HCT116 (cell line): Measurements from ENCODE around the gene CDH23. TPM values are rescaled to one million over a fixed set of nuclear protein-coding genes. Genes with fewer than 3 reads are reported as not detected.

Source experiments
- ATAC-seq: fragments of 200-7000 bp; cut with Tn5 transposase; 2 replicates; pipeline ENCODE4 v1.9.1; 2020; ENCODE audit warnings: mild to moderate bottlenecking, moderate library complexity
- BruUV-seq: library from RNA; stranded (reverse); fragments of 400-500 nt; replicated peaks from 2 replicates; lab custom pipeline; 2021; lab: Mats Ljungman, UMichigan
- CTCF ChIA-PET: fragments of 300-600 bp; sonication (Branson Sonifier 250); formaldehyde crosslinking; loops from one replicate; lab custom pipeline; 2021; ENCODE audit warnings: antibody characterized with exemption; lab: Charles Lee
- POLR2A ChIA-PET: fragments of 300-600, 350-600 bp; sonication (Branson Sonifier 250); formaldehyde crosslinking; loops from one replicate; lab custom pipeline; 2021; ENCODE audit warnings: antibody characterized with exemption; lab: Charles Lee
- RAD21 ChIA-PET, 2 experiments: fragments of 300-600 bp; sonication (Branson Sonifier 250); formaldehyde crosslinking; loops; one replicate each; lab custom pipeline; 2023; ENCODE audit warnings: low total read pairs in 2 of 2; ENCODE audit not compliant: uncharacterized antibody in 2 of 2, unreplicated experiment in 2 of 2, low non-redundant PET in 1 of 2; lab: Charles Lee
- DNase-seq: peaks from one replicate; pipeline ENCODE4 v3.0.0-alpha.2; 2010; ENCODE audit warnings: low read depth, low spot score
- H2AFZ ChIP-seq: fragments of 200-600 bp; shearing (Covaris generic), sonication (generic); 2 replicates; pipeline ENCODE4 v1.6.1; 2017; ENCODE audit warnings: low read depth, mixed run types, mixed read lengths, antibody characterized with exemption, low read length; ENCODE audit not compliant: poor library complexity, severe bottlenecking
- H3K27ac ChIP-seq: 2 replicates; pipeline ENCODE4 v1.5.1; 2012; ENCODE audit warnings: low read depth, low read length
- H3K27me3 ChIP-seq: fragments of 200-600 bp; sonication (generic); 2 replicates; pipeline ENCODE4 v1.6.1; 2016; ENCODE audit warnings: mixed run types, low read length, mixed read lengths; ENCODE audit not compliant: insufficient read depth
- H3K36me3 ChIP-seq, 2 experiments: fragments of 200-500 bp in 1 of 2; fragments of 200-600 bp in 1 of 2; sonication (Bioruptor generic) in 1 of 2; sonication (generic) in 1 of 2; 2 replicates each; pipeline versions ENCODE4 v1.5.1 to v1.6.1; 2014 to 2016; ENCODE audit warnings: low read length in 2 of 2, inconsistent platforms in 1 of 2, mixed read lengths in 1 of 2, mixed run types in 1 of 2; ENCODE audit not compliant: insufficient read depth in 2 of 2, control insufficient read depth in 1 of 2
- H3K4me1 ChIP-seq, 2 experiments: fragments of 200-600 bp in 1 of 2; sonication (generic) in 1 of 2; 2 replicates each; pipeline versions ENCODE4 v1.5.1 to v1.6.1; 2012 to 2017; ENCODE audit warnings: low read length in 2 of 2, inconsistent platforms in 1 of 2, mild to moderate bottlenecking in 1 of 2, mixed read lengths in 1 of 2, mixed run types in 1 of 2, moderate library complexity in 1 of 2; ENCODE audit not compliant: insufficient read depth in 2 of 2, control insufficient read depth in 1 of 2
- H3K4me2 ChIP-seq: fragments of 200-600 bp; sonication (generic); 2 replicates; pipeline ENCODE4 v1.6.1; 2017; ENCODE audit warnings: mixed run types, low read length, mixed read lengths
- H3K4me3 ChIP-seq, 2 experiments: fragments of 200-600 bp in 1 of 2; sonication (generic) in 1 of 2; replicated peaks in 1 of 2; 2 replicates each; pipeline ENCODE4 v1.5.1; 2011 to 2016; ENCODE audit warnings: low read length in 2 of 2, control low read depth in 1 of 2, low read depth in 1 of 2, mild to moderate bottlenecking in 1 of 2, mixed read lengths in 1 of 2, mixed run types in 1 of 2
- H3K79me2 ChIP-seq: fragments of 200-600 bp; sonication (generic); 2 replicates; pipeline ENCODE4 v1.6.1; 2017; ENCODE audit warnings: mild to moderate bottlenecking, mixed run types, low read length, moderate library complexity, mixed read lengths; ENCODE audit not compliant: insufficient read depth
- H3K9ac ChIP-seq: fragments of 200-600 bp; sonication (generic); 2 replicates; pipeline ENCODE4 v1.6.1; 2016; ENCODE audit warnings: low read length, mixed read lengths
- H3K9me2 ChIP-seq: fragments of 200-600 bp; sonication (generic), shearing (Covaris generic); 2 replicates; pipeline ENCODE4 v1.6.1; 2017; ENCODE audit warnings: mixed run types, mild to moderate bottlenecking, moderate library complexity; ENCODE audit not compliant: insufficient read depth
- H3K9me3 ChIP-seq, 2 experiments: fragments of 200-500 bp in 1 of 2; fragments of 200-600 bp in 1 of 2; sonication (Bioruptor generic) in 1 of 2; sonication (generic) in 1 of 2; 2 replicates each; pipeline ENCODE4 v1.6.1; 2014 to 2017; ENCODE audit warnings: low read length in 2 of 2, mixed read lengths in 2 of 2, inconsistent platforms in 1 of 2, low read depth in 1 of 2, mild to moderate bottlenecking in 1 of 2, mixed run types in 1 of 2, moderate library complexity in 1 of 2; ENCODE audit not compliant: control insufficient read depth in 1 of 2, insufficient read depth in 1 of 2
- H4K20me1 ChIP-seq: fragments of 200-600 bp; sonication (generic), shearing (Covaris generic); 2 replicates; pipeline ENCODE4 v1.6.1; 2017; ENCODE audit warnings: mixed run types, mild to moderate bottlenecking, moderate library complexity; ENCODE audit not compliant: insufficient read depth
- ATF3 ChIP-seq: IDR thresholded peaks from 2 replicates; pipeline ENCODE4 v1.6.1; 2012
- CEBPB ChIP-seq: IDR thresholded peaks from 2 replicates; pipeline ENCODE4 v1.6.1; 2012; ENCODE audit warnings: low read depth
- CTCF ChIP-seq, 3 experiments: fragments of 200-600 bp in 1 of 3; sonication (generic) in 1 of 3; IDR thresholded peaks in 2 of 3; conservative IDR thresholded peaks in 1 of 3; 2 replicates each; pipeline ENCODE4 v1.5.1; 2012 to 2017; ENCODE audit warnings: low read depth in 2 of 3, low read length in 2 of 3, antibody characterized with exemption in 1 of 3, borderline replicate concordance in 1 of 3, control low read depth in 1 of 3, mild to moderate bottlenecking in 1 of 3, mixed read lengths in 1 of 3, mixed run types in 1 of 3, moderate library complexity in 1 of 3; ENCODE audit not compliant: insufficient read depth in 1 of 3
- ELF1 ChIP-seq: IDR thresholded peaks from 2 replicates; pipeline ENCODE4 v1.6.1; 2012; ENCODE audit warnings: low read depth, borderline replicate concordance
- EZH2 ChIP-seq: fragments of 200-600 bp; sonication (generic); IDR thresholded peaks from 2 replicates; pipeline ENCODE4 v1.6.1; 2017; ENCODE audit warnings: antibody characterized with exemption, mixed run types
- EZH2phosphoT487 ChIP-seq: fragments of 200-600 bp; IDR thresholded peaks from 2 replicates; pipeline ENCODE4 v1.6.1; 2018; ENCODE audit warnings: antibody characterized with exemption, borderline replicate concordance
- FOSL1 ChIP-seq: IDR thresholded peaks from 2 replicates; pipeline ENCODE4 v1.6.1; 2012; ENCODE audit warnings: low read depth
- JUND ChIP-seq: IDR thresholded peaks from 2 replicates; pipeline ENCODE4 v1.6.1; 2012
- POLR2A ChIP-seq: IDR thresholded peaks from 2 replicates; pipeline ENCODE4 v1.7.0; 2011; ENCODE audit warnings: borderline replicate concordance; ENCODE audit not compliant: insufficient read depth, insufficient read length; ENCODE audit errors: extremely low read depth
- RAD21 ChIP-seq: IDR thresholded peaks from 2 replicates; pipeline ENCODE4 v1.6.1; 2012; ENCODE audit warnings: low read depth, mild to moderate bottlenecking
- SIN3A ChIP-seq: IDR thresholded peaks from 2 replicates; pipeline ENCODE4 v1.6.1; 2012; ENCODE audit warnings: low read depth
- SP1 ChIP-seq: IDR thresholded peaks from 2 replicates; pipeline ENCODE4 v1.6.1; 2012; ENCODE audit warnings: low read depth
- SRF ChIP-seq: IDR thresholded peaks from 2 replicates; pipeline ENCODE4 v1.6.1; 2012; ENCODE audit warnings: low read depth
- TCF7L2 ChIP-seq: IDR thresholded peaks from 2 replicates; pipeline ENCODE4 v1.7.0; 2011; ENCODE audit warnings: borderline replicate concordance, inconsistent platforms; ENCODE audit not compliant: insufficient read depth, insufficient read length; ENCODE audit errors: extremely low read depth
- YY1 ChIP-seq: IDR thresholded peaks from 2 replicates; pipeline ENCODE4 v1.6.1; 2011; ENCODE audit warnings: low read length, low read depth, moderate library complexity, mild to moderate bottlenecking; ENCODE audit not compliant: insufficient replicate concordance; ENCODE audit errors: extremely low read depth
- ZBTB33 ChIP-seq: IDR thresholded peaks from 2 replicates; pipeline ENCODE4 v1.6.1; 2011; ENCODE audit warnings: mild to moderate bottlenecking, low read length, moderate library complexity; ENCODE audit not compliant: insufficient replicate concordance; ENCODE audit errors: extremely low read depth
- ZFX ChIP-seq: fragments of 450-650 bp; IDR thresholded peaks from 2 replicates; pipeline ENCODE4 v1.6.1; 2017
- intact Hi-C: fragments of 100-400 bp; cut with micrococcal nuclease; formaldehyde crosslinking; loops from 2 replicates; pipeline ENCODE4 v1.10.0; 2022
- total RNA-seq: library from RNA; stranded (reverse); gene quantifications from one replicate; pipeline ENCODE4 v1.2.1, GENCODE V29; 2021; ENCODE audit not compliant: unreplicated experiment

The CDH23 gene
- total RNA-seq, 1 experiment from 2014 or later: not detected

- no peak for TF ChIP-seq CTCF (IDR thresholded peaks at IDR 0.05 in 2 of 3, conservative IDR thresholded peaks at IDR 0.05 in 1 of 3; ENCODE audit: borderline replicate concordance in 1 of 3, insufficient read depth in 1 of 3, low read depth in 2 of 3, low read length in 2 of 3)
- no peak for TF ChIP-seq RAD21
- TF ChIP-seq, all 23 proteins: peak for 0
Measured at GRCh38 chr10:71616817-71617654, 220.3 kb downstream of the CDH23 start (continued).

GRCh38 chr10:71618176-71618575 is 221.5 kb downstream of the CDH23 start:
- H3K4me2 ChIP-seq: no peak overlapping the region
- no peaks in the 10 kb centered on the region for H3K9me2 ChIP-seq
- H3K27ac ChIP-seq: no peak overlapping the region
- intact Hi-C loops: no loop called here
- H3K4me1 ChIP-seq: peaks cover 19 to 33% of the 10 kb centered on the region in 2 experiments
- H3K4me3 ChIP-seq: no peak overlapping the region
- ChIA-PET RAD21 (no interaction called here), CTCF (no interaction called here), POLR2A (no interaction called here)
- no peaks in the 10 kb centered on the region for H3K79me2 ChIP-seq
- H3K36me3 ChIP-seq: no peaks in the 10 kb centered on the region
- H2AFZ ChIP-seq: no peak overlapping the region
- H3K9ac ChIP-seq: no peak overlapping the region
- H4K20me1 ChIP-seq: no peaks in the 10 kb centered on the region
- DNase-seq (no peak), ATAC-seq (no peak)
- no peaks in the 10 kb centered on the region for H3K9me3 ChIP-seq
- BruUV-seq: no TSS peak
- no peak for TF ChIP-seq CEBPB
- TF ChIP-seq CTCF (IDR thresholded peaks at IDR 0.05 in 2 of 3, conservative IDR thresholded peaks at IDR 0.05 in 1 of 3; ENCODE audit: borderline replicate concordance in 1 of 3, insufficient read depth in 1 of 3, low read depth in 2 of 3, low read length in 2 of 3): no peak
- no peak for TF ChIP-seq ATF3
- no peak for TF ChIP-seq TCF7L2
- no peak for TF ChIP-seq POLR2A
- TF ChIP-seq EZH2phosphoT487: no peak
- no peak for TF ChIP-seq SIN3A
- TF ChIP-seq FOSL1: no peak
- no peak for TF ChIP-seq ZFX
- no peak for TF ChIP-seq SP1
- no peak for TF ChIP-seq SRF
- TF ChIP-seq EZH2: no peak
- TF ChIP-seq ZBTB33: no peak
- TF ChIP-seq JUND: no peak
- no peak for TF ChIP-seq YY1
- TF ChIP-seq ELF1: no peak
- TF ChIP-seq, all 23 proteins: peak for 0
- H3K27me3 ChIP-seq: no peaks in the 10 kb centered on the region
